Keratinocyte (primary cell): Measurements from ENCODE around the gene SLC30A7. TPM values are rescaled to one million over a fixed set of nuclear protein-coding genes. Genes with fewer than 3 reads are reported as not detected.

Experiments used
- DNase-seq: peaks from one replicate; pipeline ENCODE4 v3.0.0-alpha.2; 2011; ENCODE audit warnings: low read depth, missing footprints, low spot score
- FAIRE-seq: peaks from 2 replicates; lab custom pipeline; 2011; peaks lifted over from hg19 to GRCh38; lab: Jason Lieb, UNC
- H2AFZ ChIP-seq: 2 replicates; pipeline ENCODE4 v1.6.0; 2012; ENCODE audit warnings: low read length, control low read depth, inconsistent platforms; ENCODE audit not compliant: control insufficient read depth
- H3K27ac ChIP-seq: 2 replicates; pipeline ENCODE4 v1.5.1; 2011; ENCODE audit warnings: low read length; ENCODE audit not compliant: control insufficient read depth, insufficient read depth
- H3K27me3 ChIP-seq: 3 replicates; pipeline ENCODE4 v1.6.0; 2011; ENCODE audit warnings: low read length; ENCODE audit not compliant: control insufficient read depth, insufficient read depth; ENCODE audit errors: extremely low read depth
- H3K36me3 ChIP-seq, 2 experiments: 2 replicates in 1 of 2; 3 replicates in 1 of 2; pipeline ENCODE4 v1.5.1; 2011; ENCODE audit warnings: low read length in 2 of 2, mild to moderate bottlenecking in 1 of 2; ENCODE audit not compliant: control insufficient read depth in 2 of 2, insufficient read depth in 2 of 2; ENCODE audit errors: extremely low read depth in 1 of 2
- H3K4me1 ChIP-seq: 3 replicates; pipeline ENCODE4 v1.5.1; 2011; ENCODE audit warnings: low read length; ENCODE audit not compliant: control insufficient read depth, insufficient read depth; ENCODE audit errors: extremely low read depth
- H3K4me2 ChIP-seq: 3 replicates; pipeline ENCODE4 v1.6.0; 2011; ENCODE audit warnings: low read depth, low read length; ENCODE audit not compliant: control insufficient read depth, insufficient read depth; ENCODE audit errors: extremely low read depth
- H3K4me3 ChIP-seq, 3 experiments: fragments of 200-600 bp in 1 of 3; sonication (generic) in 1 of 3; 2 replicates in 2 of 3; 3 replicates in 1 of 3; pipeline ENCODE4 v1.5.1; 2011 to 2016; ENCODE audit warnings: low read length in 3 of 3, mild to moderate bottlenecking in 3 of 3, control low read depth in 2 of 3, inconsistent platforms in 1 of 3, low read depth in 1 of 3, mixed read lengths in 1 of 3, mixed run types in 1 of 3, moderate library complexity in 1 of 3; ENCODE audit not compliant: control insufficient read depth in 2 of 3, insufficient read depth in 2 of 3; ENCODE audit errors: extremely low read depth in 1 of 3
- H3K79me2 ChIP-seq: 2 replicates; pipeline ENCODE4 v1.6.0; 2012; ENCODE audit warnings: low read length; ENCODE audit not compliant: control insufficient read depth, insufficient read depth
- H3K9ac ChIP-seq: 3 replicates; pipeline ENCODE4 v1.6.0; 2011; ENCODE audit warnings: low read length; ENCODE audit not compliant: control insufficient read depth, insufficient read depth; ENCODE audit errors: extremely low read depth
- H3K9me1 ChIP-seq: 3 replicates; pipeline ENCODE4 v1.6.0; 2011; ENCODE audit warnings: low read length; ENCODE audit not compliant: control insufficient read depth, insufficient read depth; ENCODE audit errors: extremely low read depth
- H3K9me3 ChIP-seq: 2 replicates; pipeline ENCODE4 v1.5.1; 2012; ENCODE audit warnings: low read depth, low read length; ENCODE audit not compliant: control insufficient read depth
- H4K20me1 ChIP-seq: 3 replicates; pipeline ENCODE4 v1.6.0; 2011; ENCODE audit warnings: low read length; ENCODE audit not compliant: control insufficient read depth, insufficient read depth; ENCODE audit errors: extremely low read depth
- CTCF ChIP-seq, 3 experiments: IDR thresholded peaks in 1 of 3; conservative IDR thresholded peaks in 1 of 3; optimal IDR thresholded peaks in 1 of 3; 2 replicates in 2 of 3; 3 replicates in 1 of 3; pipeline versions ENCODE3 to v1.5.1; 2011; ENCODE audit warnings: low read length in 3 of 3, mild to moderate bottlenecking in 3 of 3, moderate library complexity in 2 of 3, control low read depth in 1 of 3, inconsistent platforms in 1 of 3; ENCODE audit not compliant: insufficient read depth in 2 of 3; ENCODE audit errors: extremely low read depth in 1 of 3
- EZH2 ChIP-seq: IDR thresholded peaks from one replicate; pipeline ENCODE4 v1.6.1; 2012; ENCODE audit warnings: inconsistent platforms, mild to moderate bottlenecking, low read length, moderate library complexity
- dilution Hi-C: fragments of 300-500 bp; cut with MboI; formaldehyde crosslinking; loops from one replicate; pipeline ENCODE4 v1.7.0; 2020; ENCODE audit warnings: low sequenced_read_pairs; ENCODE audit not compliant: extremely low pct_ligation_motif_present
- polyA plus RNA-seq, 5 experiments: library from polyadenylated mRNA; depleted of rRNA in 3 of 5; stranded (reverse) in 3 of 5; stranded (forward) in 1 of 5; unstranded in 1 of 5; fragments of >200 nt; gene quantifications; 1 replicate in 1 of 5; 2 replicates in 3 of 5; 3 replicates in 1 of 5; pipeline versions ENCODE4 v1.2.1 to v1.2.3, GENCODE V29; 2011 to 2012; ENCODE audit warnings: missing spikeins in 2 of 5, low read depth in 1 of 5, low replicate concordance in 1 of 5

The SLC30A7 gene
- polyA plus RNA-seq, 1 donor (not counting 4 experiments of a cell fraction or from before 2014, with no cell fraction given), result 15.1 TPM

DNA sequence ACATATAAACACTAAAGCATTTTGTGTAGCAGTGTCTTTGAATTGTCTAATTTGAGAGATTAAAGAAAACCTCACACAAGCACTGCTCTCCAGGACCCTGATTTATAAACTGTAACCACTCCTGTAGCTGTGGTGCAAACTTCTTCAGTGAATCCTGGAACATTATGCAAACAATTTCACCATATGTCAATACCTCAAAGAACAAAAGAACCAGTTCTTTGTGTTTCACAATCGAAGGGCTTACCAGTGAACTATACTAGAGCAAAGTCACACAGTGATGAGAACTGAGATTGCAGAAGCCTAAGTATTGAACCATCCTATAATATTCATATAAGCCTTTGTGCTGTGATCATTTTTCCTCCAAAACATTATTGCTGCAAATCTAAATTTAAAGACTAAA is 108.2 kb downstream of the SLC30A7 start:
- TF ChIP-seq EZH2, result no peak
- no peak for TF ChIP-seq CTCF (optimal IDR thresholded peaks at IDR 0.05 in 1 of 3, IDR thresholded peaks at IDR 0.05 in 1 of 3, conservative IDR thresholded peaks at IDR 0.05 in 1 of 3; ENCODE audit: extremely low read depth in 1 of 3, insufficient read depth in 2 of 3, low read length in 3 of 3)
- H3K9me3 ChIP-seq, result no peaks in the 10 kb centered on the region
- no peak overlapping the region for H3K27ac ChIP-seq
- H3K4me2 ChIP-seq, result no peak overlapping the region
- H3K9me1 ChIP-seq, result no peaks in the 10 kb centered on the region
- no peaks in the 10 kb centered on the region for H3K27me3 ChIP-seq
- H3K9ac ChIP-seq, result no peak overlapping the region
- DNase-seq (no peak), FAIRE-seq (peak; percentile 73)
- no peaks in the 10 kb centered on the region for H3K79me2 ChIP-seq
- H3K4me1 ChIP-seq, result peaks cover 12% of the 10 kb centered on the region
- H2AFZ ChIP-seq, result no peak overlapping the region
- no peak overlapping the region for H3K4me3 ChIP-seq
- peaks cover 4 to 8% of the 10 kb centered on the region in 2 experiments for H3K36me3 ChIP-seq
- dilution Hi-C loops, result no loop called here
- no peaks in the 10 kb centered on the region for H4K20me1 ChIP-seq

- Histone ChIP-seq H2AFZ (no peak overlapping the region), H3K79me2 (no peaks in the 10 kb centered on the region), H3K4me3 (no peak overlapping the region), H3K9ac (no peak overlapping the region), H3K27me3 (no peaks in the 10 kb centered on the region), H3K36me3 (peaks cover 3 to 8% of the 10 kb centered on the region in 2 experiments), H3K4me2 (no peak overlapping the region), H3K9me1 (no peaks in the 10 kb centered on the region), H3K27ac (no peak overlapping the region), H3K9me3 (no peaks in the 10 kb centered on the region), H3K4me1 (peaks cover 12% of the 10 kb centered on the region), H4K20me1 (no peaks in the 10 kb centered on the region)
- DNase-seq (no peak), FAIRE-seq (no peak)
- TF ChIP-seq EZH2 (no peak), CTCF (optimal IDR thresholded peaks at IDR 0.05 in 1 of 3, IDR thresholded peaks at IDR 0.05 in 1 of 3, conservative IDR thresholded peaks at IDR 0.05 in 1 of 3; ENCODE audit: extremely low read depth in 1 of 3, insufficient read depth in 2 of 3, low read length in 3 of 3) (no peak)
- dilution Hi-C loops, result no loop called here
Observed at GRCh38 chr1:101004670-101005069, 108.8 kb downstream of the SLC30A7 start.
